ENCODE data around the gene TRAPPC3. TPM values are rescaled to one million over a fixed set of nuclear protein-coding genes. Genes with fewer than 3 reads are reported as not detected.

TRAPPC3 gene
- total RNA-seq, 1 experiment from 2014 or later = 98.7 TPM

GRCh38 chr1:36154335-36154734 lies 5.0 kb upstream of the TRAPPC3 start:
- Histone ChIP-seq H3K27ac (ENCODE audit: low read length) (peak overlapping the region; percentile 90; the same call in 1 of the 2 replicates), H3K4me3 (ENCODE audit: low read depth in 2 of 2, low read length in 2 of 2) (no peak overlapping the region), H3K36me3 (ENCODE audit: control insufficient read depth, insufficient read depth, low read length) (peaks cover 2% of the 10 kb centered on the region), H3K9me3 (ENCODE audit: control insufficient read depth, insufficient read depth, low read depth, low read length) (no peaks in the 10 kb centered on the region), H3K27me3 (ENCODE audit: control insufficient read depth, insufficient read depth, low read length) (no peaks in the 10 kb centered on the region), H3K4me1 (ENCODE audit: control insufficient read depth, insufficient read depth, low read length) (peaks cover 54% of the 10 kb centered on the region)
- ChIA-PET CTCF (no interaction called here), POLR2A (no interaction called here)
- no peak for TF ChIP-seq CTCF (IDR thresholded peaks at IDR 0.05)
- no peak for TF ChIP-seq REST (IDR thresholded peaks at IDR 0.05; ENCODE audit: insufficient read depth in 1 of 2, low read depth in 2 of 2, low read length in 1 of 2)
- TF ChIP-seq POLR2AphosphoS5 (IDR thresholded peaks at IDR 0.05; ENCODE audit: low read depth, low read length) = no peak
- TF ChIP-seq TCF7L2 (IDR thresholded peaks at IDR 0.05; ENCODE audit: low read depth, low read length) = no peak
- TF ChIP-seq SIN3A (IDR thresholded peaks at IDR 0.05; ENCODE audit: borderline replicate concordance, insufficient read depth, low read depth, low read length) = no peak
- intact Hi-C loops (cut with micrococcal nuclease; ENCODE audit: unreplicated experiment) (no loop called here), in situ Hi-C loops (cut with HindIII; ENCODE audit: low pct_unique_long_range_greater_than_20kb, low sequenced_read_pairs) (no loop called here)
- BruUV-seq (replicated peaks) = no TSS peak
- no peak for ATAC-seq
- DNase-seq (ENCODE audit: low read depth, low spot score) = no peak

- Histone ChIP-seq H3K27ac (ENCODE audit: low read length) (peak overlapping the region; percentile 48; the same call in 1 of the 2 replicates), H3K4me1 (ENCODE audit: control insufficient read depth, insufficient read depth, low read length) (peaks cover 50% of the 10 kb centered on the region), H3K36me3 (ENCODE audit: control insufficient read depth, insufficient read depth, low read length) (peaks cover 2% of the 10 kb centered on the region), H3K27me3 (ENCODE audit: control insufficient read depth, insufficient read depth, low read length) (no peaks in the 10 kb centered on the region), H3K4me3 (ENCODE audit: low read depth in 2 of 2, low read length in 2 of 2) (no peak overlapping the region), H3K9me3 (ENCODE audit: control insufficient read depth, insufficient read depth, low read depth, low read length) (no peaks in the 10 kb centered on the region)
- no TSS peak for BruUV-seq (replicated peaks)
- DNase-seq (ENCODE audit: low read depth, low spot score) (no peak), ATAC-seq (no peak)
- ChIA-PET POLR2A (no interaction called here), CTCF (no interaction called here)
- intact Hi-C loops (cut with micrococcal nuclease; ENCODE audit: unreplicated experiment) = no loop called here
- in situ Hi-C loops (cut with HindIII; ENCODE audit: low pct_unique_long_range_greater_than_20kb, low sequenced_read_pairs) = no loop called here
- no peak for TF ChIP-seq REST (IDR thresholded peaks at IDR 0.05; ENCODE audit: insufficient read depth in 1 of 2, low read depth in 2 of 2, low read length in 1 of 2)
- no peak for TF ChIP-seq CTCF (IDR thresholded peaks at IDR 0.05)
- no peak for TF ChIP-seq TCF7L2 (IDR thresholded peaks at IDR 0.05; ENCODE audit: low read depth, low read length)
- no peak for TF ChIP-seq POLR2AphosphoS5 (IDR thresholded peaks at IDR 0.05; ENCODE audit: low read depth, low read length)
- no peak for TF ChIP-seq SIN3A (IDR thresholded peaks at IDR 0.05; ENCODE audit: borderline replicate concordance, insufficient read depth, low read depth, low read length)
Measured at GRCh38 chr1:36153476-36153875, 4.2 kb upstream of the TRAPPC3 start.
